ENCODE results near the gene DDX27. TPM values are rescaled to one million over a fixed set of nuclear protein-coding genes. Genes with fewer than 3 reads are reported as not detected.

The DDX27 gene
- polyA plus RNA-seq, 1 of the 3 experiments (the other 2 are of a cell fraction): 51.9 TPM

DNA sequence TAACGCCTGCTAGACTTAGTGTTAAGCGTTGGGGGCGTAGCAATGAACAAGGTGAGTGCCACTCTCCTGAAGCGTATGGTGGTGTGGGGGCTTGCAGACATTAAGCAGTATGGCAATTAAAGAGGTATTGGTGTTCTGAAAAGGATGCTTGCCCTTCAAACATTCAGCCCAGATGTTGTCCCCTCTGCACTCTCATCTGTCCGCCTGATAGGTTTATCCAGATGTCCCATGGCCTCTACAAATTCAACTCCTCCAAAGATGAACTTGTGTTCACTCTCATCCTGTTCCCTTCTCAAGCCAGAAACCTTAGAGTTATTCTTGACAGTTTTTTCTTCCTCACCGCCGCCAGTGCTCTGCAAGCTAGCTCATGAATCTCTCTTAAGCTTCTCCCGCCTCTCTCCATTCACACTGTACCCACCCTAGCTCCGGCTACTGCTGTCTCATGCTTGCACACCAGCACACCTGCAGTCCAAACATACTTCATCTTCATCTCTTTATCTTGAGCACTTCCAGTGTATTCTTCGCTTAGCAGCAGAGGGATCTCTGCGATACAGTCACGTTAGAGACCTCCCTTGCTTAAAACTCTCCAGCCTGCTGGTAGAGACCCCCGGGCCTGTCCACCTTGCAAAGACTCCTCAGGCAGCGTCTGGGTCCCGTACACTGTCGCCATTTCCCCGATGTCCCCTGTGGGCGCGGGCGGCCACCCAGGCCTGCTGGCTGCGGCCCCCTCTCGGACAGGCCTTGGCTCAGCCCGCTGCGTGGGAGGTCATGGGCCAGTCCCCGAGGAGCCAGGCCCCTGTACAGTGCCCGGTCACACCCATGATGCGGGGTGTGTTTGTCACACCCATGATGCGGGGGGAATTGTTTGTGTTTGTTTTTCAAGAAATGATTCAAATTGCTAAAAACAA lies 962 bp downstream of the DDX27 start:
- Histone ChIP-seq H2AFZ (ENCODE audit: low read depth) (peak overlapping the region; percentile 80), H3K4me1 (ENCODE audit: control insufficient read depth in 1 of 2, insufficient read depth in 2 of 2, low read depth in 1 of 2, low read length in 1 of 2) (peaks cover 0 to 8% of the 10 kb centered on the region in 2 experiments; a peak in 1 of 4 replicates), H3K9me3 (no peaks in the 10 kb centered on the region), H3F3A (replicated peaks; ENCODE audit: insufficient read depth) (peaks cover 3% of the 10 kb centered on the region), H3K27me3 (ENCODE audit: insufficient read depth) (no peaks in the 10 kb centered on the region), H3K4me3 (ENCODE audit: low read depth in 2 of 2, low read length in 1 of 2) (peak overlapping the region; percentile 80 to 91), H3K9ac (peak overlapping the region; percentile 74), H3K27ac (ENCODE audit: low read depth in 2 of 2, low read length in 1 of 2) (peak overlapping the region; percentile 65 to 76; a peak in 3 of 4 replicates), H3K36me3 (replicated peaks in 1 of 2; ENCODE audit: control insufficient read depth in 1 of 2, insufficient read depth in 2 of 2, low read length in 1 of 2) (peaks cover 29 to 30% of the 10 kb centered on the region in 2 experiments), H3K9me2 (no peaks in the 10 kb centered on the region), H3K79me2 (ENCODE audit: insufficient read depth) (peaks cover 24% of the 10 kb centered on the region), H3K4me2 (peak overlapping the region; percentile 84), H4K20me1 (ENCODE audit: insufficient read depth) (no peaks in the 10 kb centered on the region)
- no peak for DNase-seq
- TF ChIP-seq TEAD4 (IDR thresholded peaks at IDR 0.05; ENCODE audit: borderline replicate concordance, insufficient read depth): no peak
- ChIA-PET POLR2A (no interaction called here), CTCF (interaction anchor here (1.0 to 6.4 kb wide), 3 partner anchors 77 to 191 kb away, joined by 3 to 112 read pairs (median 5); no protein-coding TSS in a partner anchor)
- 30% methylated on average over 19 of the region's 28 CpGs for whole genome bisulfite sequencing (ENCODE audit: low lambda C conversion rate)

DNA sequence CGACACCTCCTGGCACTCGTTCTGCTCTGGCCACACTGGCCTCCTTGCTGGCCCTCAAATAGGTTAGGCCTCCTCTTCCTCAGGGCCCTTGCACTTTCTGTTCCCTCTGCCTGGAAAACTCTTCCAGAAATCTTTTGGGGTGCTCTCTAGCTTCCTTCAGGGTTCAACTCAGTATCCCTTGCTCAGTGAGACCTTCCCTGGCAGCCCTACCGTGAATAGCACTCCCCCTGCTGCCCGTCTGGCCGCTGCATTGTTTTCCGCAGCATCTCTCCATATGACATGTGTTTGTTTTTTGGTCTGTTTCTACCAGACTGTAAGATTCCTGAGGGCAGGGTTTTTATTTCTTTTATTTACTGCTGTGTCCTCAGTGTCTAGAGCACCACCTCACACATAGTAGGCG lies 6.7 kb downstream of the DDX27 start:
- H3K4me3 ChIP-seq (ENCODE audit: low read depth in 2 of 2, low read length in 1 of 2): no peak overlapping the region
- H3K27me3 ChIP-seq (ENCODE audit: insufficient read depth): no peaks in the 10 kb centered on the region
- H3F3A ChIP-seq (replicated peaks; ENCODE audit: insufficient read depth): no peaks in the 10 kb centered on the region
- H4K20me1 ChIP-seq (ENCODE audit: insufficient read depth): no peaks in the 10 kb centered on the region
- peaks cover 50 to 57% of the 10 kb centered on the region in 2 experiments for H3K36me3 ChIP-seq (replicated peaks in 1 of 2; ENCODE audit: control insufficient read depth in 1 of 2, insufficient read depth in 2 of 2, low read length in 1 of 2)
- no peak for DNase-seq
- ChIA-PET POLR2A (no interaction called here), CTCF (no interaction called here)
- no peak overlapping the region for H3K4me2 ChIP-seq
- H3K9ac ChIP-seq: no peak overlapping the region
- TF ChIP-seq JUND (IDR thresholded peaks at IDR 0.05): no peak
- TF ChIP-seq MXI1 (IDR thresholded peaks at IDR 0.05; ENCODE audit: low read depth, low read length): no peak
- no peak for TF ChIP-seq FOSL2 (IDR thresholded peaks at IDR 0.05; ENCODE audit: borderline replicate concordance, low read depth)
- TF ChIP-seq, protein P1, sequence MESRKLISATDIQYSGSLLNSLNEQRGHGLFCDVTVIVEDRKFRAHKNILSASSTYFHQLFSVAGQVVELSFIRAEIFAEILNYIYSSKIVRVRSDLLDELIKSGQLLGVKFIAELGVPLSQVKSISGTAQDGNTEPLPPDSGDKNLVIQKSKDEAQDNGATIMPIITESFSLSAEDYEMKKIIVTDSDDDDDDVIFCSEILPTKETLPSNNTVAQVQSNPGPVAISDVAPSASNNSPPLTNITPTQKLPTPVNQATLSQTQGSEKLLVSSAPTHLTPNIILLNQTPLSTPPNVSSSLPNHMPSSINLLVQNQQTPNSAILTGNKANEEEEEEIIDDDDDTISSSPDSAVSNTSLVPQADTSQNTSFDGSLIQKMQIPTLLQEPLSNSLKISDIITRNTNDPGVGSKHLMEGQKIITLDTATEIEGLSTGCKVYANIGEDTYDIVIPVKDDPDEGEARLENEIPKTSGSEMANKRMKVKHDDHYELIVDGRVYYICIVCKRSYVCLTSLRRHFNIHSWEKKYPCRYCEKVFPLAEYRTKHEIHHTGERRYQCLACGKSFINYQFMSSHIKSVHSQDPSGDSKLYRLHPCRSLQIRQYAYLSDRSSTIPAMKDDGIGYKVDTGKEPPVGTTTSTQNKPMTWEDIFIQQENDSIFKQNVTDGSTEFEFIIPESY (IDR thresholded peaks at IDR 0.05; ENCODE audit: borderline replicate concordance, low read depth): no peak
- no peak for TF ChIP-seq GABPA (IDR thresholded peaks at IDR 0.05; ENCODE audit: low read depth)
- no peak for TF ChIP-seq TAF1 (IDR thresholded peaks at IDR 0.05; ENCODE audit: borderline replicate concordance, low read depth, low read length)
- no peak overlapping the region for H3K27ac ChIP-seq (ENCODE audit: low read depth in 2 of 2, low read length in 1 of 2)
- no peaks in the 10 kb centered on the region for H3K9me2 ChIP-seq
- peaks cover 7% of the 10 kb centered on the region for H3K79me2 ChIP-seq (ENCODE audit: insufficient read depth)
- no peaks in the 10 kb centered on the region for H3K4me1 ChIP-seq (ENCODE audit: control insufficient read depth in 1 of 2, insufficient read depth in 2 of 2, low read depth in 1 of 2, low read length in 1 of 2)
- H3K9me3 ChIP-seq: no peaks in the 10 kb centered on the region
- WGBS (ENCODE audit: low lambda C conversion rate): 97% methylated on average over 7 of the region's 7 CpGs
- no peak overlapping the region for H2AFZ ChIP-seq (ENCODE audit: low read depth)

DNA sequence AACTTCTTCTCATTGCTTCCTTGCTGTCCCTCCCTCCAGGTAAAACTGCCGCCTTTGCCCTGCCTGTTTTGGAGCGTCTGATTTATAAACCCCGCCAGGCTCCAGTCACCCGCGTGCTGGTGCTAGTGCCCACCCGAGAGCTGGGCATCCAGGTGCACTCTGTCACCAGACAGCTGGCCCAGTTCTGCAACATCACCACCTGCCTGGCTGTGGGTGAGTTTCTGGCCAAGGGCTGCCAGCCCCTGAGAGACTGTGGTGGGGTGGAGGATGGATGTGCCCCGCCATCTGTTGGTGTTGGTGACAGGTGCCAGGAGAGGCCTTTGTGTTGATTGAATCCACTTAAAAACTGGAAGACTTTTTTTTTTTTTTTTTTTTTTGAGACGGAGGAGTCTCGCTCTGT lies 9.5 kb downstream of the DDX27 start:
- H3K79me2 ChIP-seq (ENCODE audit: insufficient read depth): no peaks in the 10 kb centered on the region; the same call in 1 of the 2 replicates
- H3F3A ChIP-seq (replicated peaks; ENCODE audit: insufficient read depth): no peaks in the 10 kb centered on the region
- peaks cover 38 to 54% of the 10 kb centered on the region in 2 experiments for H3K36me3 ChIP-seq (replicated peaks in 1 of 2; ENCODE audit: control insufficient read depth in 1 of 2, insufficient read depth in 2 of 2, low read length in 1 of 2)
- H2AFZ ChIP-seq (ENCODE audit: low read depth): no peak overlapping the region
- TF ChIP-seq, protein P2, sequence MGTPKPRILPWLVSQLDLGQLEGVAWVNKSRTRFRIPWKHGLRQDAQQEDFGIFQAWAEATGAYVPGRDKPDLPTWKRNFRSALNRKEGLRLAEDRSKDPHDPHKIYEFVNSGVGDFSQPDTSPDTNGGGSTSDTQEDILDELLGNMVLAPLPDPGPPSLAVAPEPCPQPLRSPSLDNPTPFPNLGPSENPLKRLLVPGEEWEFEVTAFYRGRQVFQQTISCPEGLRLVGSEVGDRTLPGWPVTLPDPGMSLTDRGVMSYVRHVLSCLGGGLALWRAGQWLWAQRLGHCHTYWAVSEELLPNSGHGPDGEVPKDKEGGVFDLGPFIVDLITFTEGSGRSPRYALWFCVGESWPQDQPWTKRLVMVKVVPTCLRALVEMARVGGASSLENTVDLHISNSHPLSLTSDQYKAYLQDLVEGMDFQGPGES (IDR thresholded peaks at IDR 0.05; ENCODE audit: low read depth, low read length): no peak
- no peak for TF ChIP-seq SIN3A (IDR thresholded peaks at IDR 0.05; ENCODE audit: borderline replicate concordance, low read depth, low read length)
- no peak for TF ChIP-seq EZH2phosphoT487 (IDR thresholded peaks at IDR 0.05; ENCODE audit: borderline replicate concordance, low read depth)
- no peak for TF ChIP-seq TAF1 (IDR thresholded peaks at IDR 0.05; ENCODE audit: borderline replicate concordance, low read depth, low read length)
- TF ChIP-seq, protein P3, sequence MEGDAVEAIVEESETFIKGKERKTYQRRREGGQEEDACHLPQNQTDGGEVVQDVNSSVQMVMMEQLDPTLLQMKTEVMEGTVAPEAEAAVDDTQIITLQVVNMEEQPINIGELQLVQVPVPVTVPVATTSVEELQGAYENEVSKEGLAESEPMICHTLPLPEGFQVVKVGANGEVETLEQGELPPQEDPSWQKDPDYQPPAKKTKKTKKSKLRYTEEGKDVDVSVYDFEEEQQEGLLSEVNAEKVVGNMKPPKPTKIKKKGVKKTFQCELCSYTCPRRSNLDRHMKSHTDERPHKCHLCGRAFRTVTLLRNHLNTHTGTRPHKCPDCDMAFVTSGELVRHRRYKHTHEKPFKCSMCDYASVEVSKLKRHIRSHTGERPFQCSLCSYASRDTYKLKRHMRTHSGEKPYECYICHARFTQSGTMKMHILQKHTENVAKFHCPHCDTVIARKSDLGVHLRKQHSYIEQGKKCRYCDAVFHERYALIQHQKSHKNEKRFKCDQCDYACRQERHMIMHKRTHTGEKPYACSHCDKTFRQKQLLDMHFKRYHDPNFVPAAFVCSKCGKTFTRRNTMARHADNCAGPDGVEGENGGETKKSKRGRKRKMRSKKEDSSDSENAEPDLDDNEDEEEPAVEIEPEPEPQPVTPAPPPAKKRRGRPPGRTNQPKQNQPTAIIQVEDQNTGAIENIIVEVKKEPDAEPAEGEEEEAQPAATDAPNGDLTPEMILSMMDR (IDR thresholded peaks at IDR 0.05): no peak
- no peak for TF ChIP-seq RAD21 (IDR thresholded peaks at IDR 0.05; ENCODE audit: low read length)
- TF ChIP-seq TCF12 (IDR thresholded peaks at IDR 0.05): no peak
- no peak overlapping the region for H3K27ac ChIP-seq (ENCODE audit: low read depth in 2 of 2, low read length in 1 of 2)
- ChIA-PET POLR2A (interaction anchor here (1.1 kb wide), 1 partner anchor 17 kb away, joined by 3 read pairs; no protein-coding TSS in a partner anchor), CTCF (interaction anchor here (1.5 kb wide), 1 partner anchor 18 kb away, joined by 6 read pairs; no protein-coding TSS in a partner anchor)
- H3K4me3 ChIP-seq (ENCODE audit: low read depth in 2 of 2, low read length in 1 of 2): no peak overlapping the region
- no peaks in the 10 kb centered on the region for H3K9me3 ChIP-seq
- no peak overlapping the region for H3K4me2 ChIP-seq
- no peaks in the 10 kb centered on the region for H4K20me1 ChIP-seq (ENCODE audit: insufficient read depth)
- no peaks in the 10 kb centered on the region for H3K9me2 ChIP-seq
- H3K9ac ChIP-seq: no peak overlapping the region
- no peaks in the 10 kb centered on the region for H3K27me3 ChIP-seq (ENCODE audit: insufficient read depth)
- no peak for DNase-seq
- WGBS (ENCODE audit: low lambda C conversion rate): 96% methylated on average over 9 of the region's 9 CpGs
- H3K4me1 ChIP-seq (ENCODE audit: control insufficient read depth in 1 of 2, insufficient read depth in 2 of 2, low read depth in 1 of 2, low read length in 1 of 2): no peaks in the 10 kb centered on the region
